CD4-positive, CD25-positive, alpha-beta regulatory T cell (primary cell): ENCODE measurements around the gene FKBP9. TPM values are rescaled to one million over a fixed set of nuclear protein-coding genes. Genes with fewer than 3 reads are reported as not detected.
A peak's percentile ranks its signal among the peaks of the same experiment; 100 is the strongest.
"Not testable (repeated sequence)": the region's sequence is repeated elsewhere in the genome, so short reads cannot be mapped to it uniquely, and the experiment has no call there.

ENCODE experiments used
- ATAC-seq, 2 donors: fragments of 150-1000 bp; cut with Tn5 transposase; one replicate each; pipeline ENCODE4 v1.10.0; 2021; ENCODE audit warnings: low read depth in 2 of 2, moderate number of reproducible peaks in 2 of 2, moderate library complexity in 1 of 2
- DNase-seq, 3 donors: peaks; one replicate each; pipeline versions ENCODE4 v3.0.0 to v3.0.0-alpha.2; 2012 to 2022; ENCODE audit warnings: mixed read lengths in 1 of 3
- H3K27ac ChIP-seq: one replicate; pipeline ENCODE4 v1.7.0; 2013; ENCODE audit warnings: mild to moderate bottlenecking, low read length; ENCODE audit not compliant: insufficient read depth, poor library complexity, severe bottlenecking
- H3K27me3 ChIP-seq: one replicate; pipeline ENCODE4 v1.7.0; 2013; ENCODE audit warnings: low read length; ENCODE audit not compliant: control insufficient read depth, insufficient read depth
- H3K36me3 ChIP-seq: one replicate; pipeline ENCODE4 v1.7.0; 2013; ENCODE audit warnings: mild to moderate bottlenecking, low read length, moderate library complexity; ENCODE audit not compliant: control insufficient read depth, insufficient read depth
- H3K4me1 ChIP-seq: 2 replicates; pipeline ENCODE4 v1.7.0; 2013; ENCODE audit warnings: mild to moderate bottlenecking, low read length; ENCODE audit not compliant: insufficient read depth, control insufficient read depth, poor library complexity, severe bottlenecking
- H3K4me3 ChIP-seq: one replicate; pipeline ENCODE4 v1.7.0; 2013; ENCODE audit warnings: low read depth, mild to moderate bottlenecking, low read length, moderate library complexity
- H3K9me3 ChIP-seq, 2 experiments: 1 replicate in 1 of 2; 2 replicates in 1 of 2; pipeline ENCODE4 v1.7.0; 2013; ENCODE audit warnings: low read length in 2 of 2, mild to moderate bottlenecking in 1 of 2, moderate library complexity in 1 of 2; ENCODE audit not compliant: control insufficient read depth in 2 of 2
- H3K27ac Mint-ChIP-seq, 3 donors: one replicate each; pipeline ENCODE4 v1.8.0; 2020 to 2022; ENCODE audit warnings: mild to moderate bottlenecking in 3 of 3, mixed read lengths in 3 of 3, moderate library complexity in 2 of 3
- H3K27me3 Mint-ChIP-seq: one replicate; pipeline ENCODE4 v1.8.0; 2022; ENCODE audit warnings: mild to moderate bottlenecking, mixed read lengths
- H3K36me3 Mint-ChIP-seq: one replicate; pipeline ENCODE4 v1.8.0; 2020; ENCODE audit warnings: mixed read lengths
- H3K4me1 Mint-ChIP-seq, 4 donors: one replicate each; pipeline ENCODE4 v1.8.0; 2020 to 2022; ENCODE audit warnings: mixed read lengths in 4 of 4, mild to moderate bottlenecking in 1 of 4
- H3K4me3 Mint-ChIP-seq, 4 donors: one replicate each; pipeline ENCODE4 v1.8.0; 2020 to 2022; ENCODE audit warnings: mild to moderate bottlenecking in 4 of 4, mixed read lengths in 4 of 4, moderate library complexity in 3 of 4
- H3K9me3 Mint-ChIP-seq, 7 donors: one replicate each; pipeline ENCODE4 v1.8.0; 2020 to 2022; ENCODE audit warnings: mixed read lengths in 7 of 7, mild to moderate bottlenecking in 3 of 7, moderate library complexity in 2 of 7
- polyA plus RNA-seq, 4 donors: library from polyadenylated mRNA; unstranded; fragments of 300-500 nt; fragmentation: Illumina TruSeq; gene quantifications; one replicate each; pipeline ENCODE4 v1.2.3, GENCODE V29; 2021
- total RNA-seq: library from RNA; stranded (reverse); gene quantifications from one replicate; pipeline ENCODE4 v1.2.3, GENCODE V29; 2022

The FKBP9 gene, protein sequence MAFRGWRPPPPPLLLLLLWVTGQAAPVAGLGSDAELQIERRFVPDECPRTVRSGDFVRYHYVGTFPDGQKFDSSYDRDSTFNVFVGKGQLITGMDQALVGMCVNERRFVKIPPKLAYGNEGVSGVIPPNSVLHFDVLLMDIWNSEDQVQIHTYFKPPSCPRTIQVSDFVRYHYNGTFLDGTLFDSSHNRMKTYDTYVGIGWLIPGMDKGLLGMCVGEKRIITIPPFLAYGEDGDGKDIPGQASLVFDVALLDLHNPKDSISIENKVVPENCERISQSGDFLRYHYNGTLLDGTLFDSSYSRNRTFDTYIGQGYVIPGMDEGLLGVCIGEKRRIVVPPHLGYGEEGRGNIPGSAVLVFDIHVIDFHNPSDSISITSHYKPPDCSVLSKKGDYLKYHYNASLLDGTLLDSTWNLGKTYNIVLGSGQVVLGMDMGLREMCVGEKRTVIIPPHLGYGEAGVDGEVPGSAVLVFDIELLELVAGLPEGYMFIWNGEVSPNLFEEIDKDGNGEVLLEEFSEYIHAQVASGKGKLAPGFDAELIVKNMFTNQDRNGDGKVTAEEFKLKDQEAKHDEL
- total RNA-seq, result not detected
- under 1 TPM in 2 of 4 donors, not detected in 2; 0.07 to 0.37 TPM for polyA plus RNA-seq

DNA sequence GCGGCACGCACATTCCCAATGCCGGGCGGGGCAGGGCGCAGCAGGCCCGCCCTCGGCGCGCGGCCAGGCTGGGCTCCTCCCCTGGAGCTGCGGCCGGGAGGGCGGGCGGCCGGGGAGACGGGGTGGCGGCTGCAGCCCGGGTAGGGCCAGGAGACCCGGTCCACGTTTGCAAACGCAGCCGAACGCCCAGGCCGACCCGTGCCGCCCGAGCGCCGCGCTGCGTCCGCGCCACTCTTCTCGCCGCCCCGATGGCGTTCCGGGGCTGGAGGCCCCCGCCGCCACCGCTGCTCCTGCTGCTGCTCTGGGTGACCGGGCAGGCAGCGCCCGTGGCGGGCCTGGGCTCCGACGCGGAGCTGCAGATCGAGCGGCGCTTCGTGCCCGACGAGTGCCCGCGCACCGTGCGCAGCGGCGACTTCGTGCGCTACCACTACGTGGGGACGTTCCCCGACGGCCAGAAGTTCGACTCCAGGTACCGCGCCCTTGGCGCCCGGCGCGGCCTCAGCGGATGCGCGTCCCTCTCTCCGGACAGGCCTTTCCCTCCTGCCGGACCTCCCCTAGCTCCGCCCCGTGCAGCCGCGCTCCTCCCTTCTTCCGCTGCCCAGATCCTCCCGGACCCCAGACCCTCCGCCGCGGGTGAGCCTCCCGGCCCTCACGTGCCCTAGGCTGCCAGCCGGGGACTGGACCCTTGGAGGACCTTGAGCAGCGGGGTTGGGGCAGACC, at the start of gene FKBP9:
FKBP9 (plus strand) TSS at position 115 of the 720 bp plus-strand sequence; CDS start at position 249, 134 bp downstream.
- Mint-ChIP-seq H3K4me1 (peaks cover 0 to 5% (median 2%) of the 10 kb centered on the region in 4 donors), H3K27ac (peak within 1 kb of the TSS in 1 of 3 donors; percentile 17), H3K4me3 (peak within 1 kb of the TSS in 3 of 4 donors; percentile 24 to 78 (median 77)), H3K36me3 (peaks cover 4% of the 10 kb centered on the region), H3K27me3 (peaks cover 42% of the 10 kb centered on the region), H3K9me3 (peaks cover 0 to 3% (median 0%) of the 10 kb centered on the region in 7 donors)
- Histone ChIP-seq H3K27ac (no peak within 1 kb of the TSS), H3K4me1 (peaks cover 8% of the 10 kb centered on the region), H3K36me3 (no peaks in the 10 kb centered on the region), H3K27me3 (peaks cover 14% of the 10 kb centered on the region), H3K9me3 (no peaks in the 10 kb centered on the region), H3K4me3 (peak within 1 kb of the TSS; percentile 13)
- DNase-seq (peak in 1 of 3 donors; percentile 24), ATAC-seq (peak in 1 of 2 donors; percentile 40)

DNA sequence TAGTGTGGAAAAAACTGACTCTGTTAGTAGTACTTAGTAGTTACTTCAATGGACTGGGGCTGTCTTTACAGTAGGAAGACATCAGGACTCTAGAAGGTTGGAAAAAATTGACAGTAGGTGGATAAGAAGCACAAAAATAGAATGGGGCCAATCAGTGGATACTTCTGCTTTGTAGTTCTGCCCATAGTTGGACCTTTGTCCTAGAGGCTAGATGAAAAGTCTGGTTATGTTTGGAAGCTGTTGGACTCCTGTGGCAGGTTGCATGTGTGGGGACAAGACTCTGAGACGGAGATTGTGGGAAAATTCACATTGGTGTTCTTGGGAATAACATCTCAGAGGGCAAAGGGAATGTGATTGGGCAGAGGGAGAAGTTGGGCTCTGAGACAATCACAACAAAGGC, 47.0 kb upstream of the FKBP9 start:
- no peaks in the 10 kb centered on the region for H3K27me3 Mint-ChIP-seq
- H3K4me1 Mint-ChIP-seq, result peaks cover 0 to 11% (median 7%) of the 10 kb centered on the region in 4 donors
- Histone ChIP-seq H3K36me3 (no peaks in the 10 kb centered on the region), H3K27me3 (no peaks in the 10 kb centered on the region), H3K4me1 (peaks cover 6% of the 10 kb centered on the region), H3K4me3 (no peak overlapping the region), H3K27ac (no peak overlapping the region), H3K9me3 (no peaks in the 10 kb centered on the region)
- peak overlapping the region in 1 of 3 donors; percentile 6 for H3K27ac Mint-ChIP-seq
- DNase-seq (no peak), ATAC-seq (no peak)
- no peak overlapping the region for H3K4me3 Mint-ChIP-seq
- no peaks in the 10 kb centered on the region for H3K36me3 Mint-ChIP-seq
- no peaks in the 10 kb centered on the region for H3K9me3 Mint-ChIP-seq

DNA sequence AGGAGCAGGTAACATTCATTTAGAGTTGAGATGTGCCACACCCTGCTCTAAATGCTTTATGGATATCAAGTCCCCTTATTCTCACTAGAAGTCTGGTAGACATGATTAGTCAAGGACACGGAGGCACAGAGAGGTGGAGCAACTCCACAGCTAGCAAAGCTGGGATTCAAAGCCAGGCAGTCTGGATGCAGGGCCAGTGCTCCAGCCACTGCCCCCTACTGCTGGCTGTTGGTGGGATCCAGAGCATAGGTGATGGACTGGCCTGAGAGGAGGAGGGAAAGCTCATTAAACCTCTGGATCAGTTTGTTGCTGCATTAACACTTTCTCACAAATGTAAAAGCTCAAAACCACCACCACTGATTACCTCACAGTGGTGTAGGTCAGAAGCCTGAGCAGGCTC, 43.1 kb upstream of the FKBP9 start:
- H3K4me3 Mint-ChIP-seq, result no peak overlapping the region
- peaks cover 4% of the 10 kb centered on the region for H3K36me3 Mint-ChIP-seq
- H3K27ac Mint-ChIP-seq, result peak overlapping the region in 1 of 3 donors; percentile 69
- no peaks in the 10 kb centered on the region for H3K4me1 ChIP-seq
- H3K27ac ChIP-seq, result no peak overlapping the region
- no peak for ATAC-seq
- no peak overlapping the region for H3K4me3 ChIP-seq
- H3K9me3 ChIP-seq, result no peaks in the 10 kb centered on the region
- DNase-seq, result no peak
- no peaks in the 10 kb centered on the region for H3K36me3 ChIP-seq
- peaks cover 0 to 2% (median 0%) of the 10 kb centered on the region in 4 donors for H3K4me1 Mint-ChIP-seq
- H3K27me3 ChIP-seq, result no peaks in the 10 kb centered on the region
- H3K27me3 Mint-ChIP-seq, result peaks cover 4% of the 10 kb centered on the region
- peaks cover 0 to 2% (median 0%) of the 10 kb centered on the region in 7 donors for H3K9me3 Mint-ChIP-seq

DNA sequence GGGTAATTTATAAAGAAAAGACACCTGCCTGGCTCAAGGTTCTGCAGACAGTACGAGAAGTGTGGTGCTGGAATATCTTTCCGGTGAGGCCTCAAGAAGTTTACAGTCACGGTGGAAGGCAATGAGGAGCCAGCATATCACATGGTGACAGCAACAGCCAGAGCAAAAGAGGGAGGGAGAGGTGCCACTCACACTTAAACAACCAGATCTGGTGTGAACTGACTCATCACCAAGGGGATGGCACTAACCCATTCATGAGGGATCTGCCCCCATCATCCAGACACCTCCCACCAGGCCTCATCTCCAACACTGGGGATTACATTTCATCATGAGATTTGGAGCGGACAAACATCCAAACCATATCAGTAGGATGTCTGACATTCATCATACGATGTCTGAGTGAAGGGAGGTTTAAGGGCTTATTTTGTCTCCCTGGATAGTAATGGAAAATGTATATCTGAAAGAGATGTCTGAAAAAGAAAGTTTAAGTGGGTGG, 42.2 kb upstream of the FKBP9 start:
- H3K4me1 ChIP-seq, result no peaks in the 10 kb centered on the region
- ATAC-seq (no peak), DNase-seq (no peak)
- Mint-ChIP-seq H3K4me1 (peaks cover 0 to 2% (median 0%) of the 10 kb centered on the region in 4 donors), H3K27me3 (peaks cover 4% of the 10 kb centered on the region), H3K9me3 (peaks cover 0 to 2% (median 0%) of the 10 kb centered on the region in 7 donors), H3K36me3 (peaks cover 4% of the 10 kb centered on the region), H3K27ac (peak overlapping the region in 1 of 3 donors; percentile 57), H3K4me3 (no peak overlapping the region)
- no peak overlapping the region for H3K27ac ChIP-seq
- no peaks in the 10 kb centered on the region for H3K27me3 ChIP-seq
- no peaks in the 10 kb centered on the region for H3K36me3 ChIP-seq
- no peaks in the 10 kb centered on the region for H3K9me3 ChIP-seq
- H3K4me3 ChIP-seq, result no peak overlapping the region

DNA sequence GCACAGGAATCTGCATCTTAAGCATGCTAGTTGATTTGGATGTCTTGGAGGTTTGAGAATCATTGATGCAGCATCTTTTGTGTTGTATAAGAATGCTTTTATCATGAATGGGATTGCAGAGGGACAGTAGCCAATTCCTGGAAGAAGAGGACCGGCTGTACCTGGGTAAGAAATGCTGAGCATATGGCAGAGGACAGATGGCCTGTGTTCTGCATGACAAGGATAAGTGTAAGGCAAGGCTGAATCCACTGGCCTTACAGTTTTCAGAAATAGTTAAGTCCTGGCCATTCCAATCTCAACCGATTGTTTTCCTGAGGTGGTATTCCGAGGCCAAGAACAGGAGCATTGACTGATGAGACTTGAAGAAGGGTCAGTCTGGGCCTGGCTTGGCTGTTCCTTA, 41.2 kb upstream of the FKBP9 start:
- Histone ChIP-seq H3K27ac (no peak overlapping the region), H3K36me3 (no peaks in the 10 kb centered on the region), H3K27me3 (no peaks in the 10 kb centered on the region), H3K4me3 (no peak overlapping the region), H3K4me1 (no peaks in the 10 kb centered on the region), H3K9me3 (no peaks in the 10 kb centered on the region)
- H3K27me3 Mint-ChIP-seq, result peaks cover 7% of the 10 kb centered on the region
- peaks cover 0 to 2% (median 0%) of the 10 kb centered on the region in 7 donors for H3K9me3 Mint-ChIP-seq
- ATAC-seq (no peak), DNase-seq (no peak)
- peaks cover 0 to 2% (median 0%) of the 10 kb centered on the region in 4 donors for H3K4me1 Mint-ChIP-seq
- no peak overlapping the region for H3K4me3 Mint-ChIP-seq
- no peak overlapping the region for H3K27ac Mint-ChIP-seq
- H3K36me3 Mint-ChIP-seq, result peaks cover 4% of the 10 kb centered on the region

DNA sequence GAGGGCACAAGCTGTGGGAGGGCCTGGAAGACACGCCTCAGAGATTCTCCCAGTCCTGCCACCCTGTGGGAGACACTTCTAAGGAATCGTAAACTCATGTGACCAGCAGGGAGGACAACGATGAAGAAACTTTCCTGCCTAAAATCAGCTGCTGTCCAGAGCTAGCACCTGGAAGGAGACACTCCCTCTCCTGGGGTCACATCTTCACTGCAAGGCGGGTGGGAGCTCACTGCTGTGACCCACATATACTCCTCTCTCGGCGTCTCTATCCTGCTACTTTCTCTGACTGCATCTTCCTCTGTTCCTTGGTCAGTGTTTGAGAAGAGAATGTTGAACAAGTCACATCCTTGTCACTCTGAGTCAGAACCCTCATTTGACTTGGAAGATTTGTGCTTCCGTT, 40.2 kb upstream of the FKBP9 start:
- not testable (repeated sequence) for H3K36me3 Mint-ChIP-seq, H3K27ac Mint-ChIP-seq, H3K4me3 ChIP-seq, DNase-seq, H3K36me3 ChIP-seq, ATAC-seq, H3K4me1 ChIP-seq, H3K4me1 Mint-ChIP-seq, H3K27me3 Mint-ChIP-seq, H3K9me3 Mint-ChIP-seq, H3K9me3 ChIP-seq, H3K4me3 Mint-ChIP-seq, H3K27me3 ChIP-seq, H3K27ac ChIP-seq

DNA sequence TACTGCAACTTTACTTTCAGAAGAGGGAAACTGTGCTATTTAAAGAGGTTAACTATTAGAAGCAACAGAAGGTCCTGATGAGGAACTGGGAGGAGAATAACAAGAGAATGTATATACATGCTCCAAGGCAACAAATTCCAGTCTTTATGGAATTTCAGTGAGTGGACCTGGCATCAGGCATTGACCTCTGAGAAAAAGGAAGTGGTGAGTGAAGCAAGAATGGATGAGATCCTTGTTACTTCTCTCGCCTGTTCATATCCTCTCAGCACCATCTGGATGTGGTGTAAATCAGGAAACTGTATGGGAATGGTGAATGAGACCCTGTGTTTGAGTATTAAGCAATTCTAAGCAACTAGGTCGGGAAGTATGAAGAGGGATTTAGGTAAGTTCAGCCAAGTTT, 35.3 kb upstream of the FKBP9 start:
- Mint-ChIP-seq H3K36me3 (peaks cover 6% of the 10 kb centered on the region), H3K27ac (no peak overlapping the region), H3K27me3 (peaks cover 7% of the 10 kb centered on the region), H3K4me3 (no peak overlapping the region), H3K4me1 (peaks cover 0 to 3% (median 0%) of the 10 kb centered on the region in 4 donors), H3K9me3 (peaks cover 0 to 3% (median 0%) of the 10 kb centered on the region in 7 donors)
- no peak for DNase-seq
- Histone ChIP-seq H3K36me3 (no peaks in the 10 kb centered on the region), H3K4me3 (no peak overlapping the region), H3K27ac (no peak overlapping the region), H3K4me1 (no peaks in the 10 kb centered on the region), H3K27me3 (no peaks in the 10 kb centered on the region), H3K9me3 (no peaks in the 10 kb centered on the region)
- ATAC-seq, result no peak
